Measurements from ENCODE around the gene MEP1A. TPM values are rescaled to one million over a fixed set of nuclear protein-coding genes. Genes with fewer than 3 reads are reported as not detected.

The MEP1A gene
- total RNA-seq, 1 experiment from 2014 or later: not detected

DNA sequence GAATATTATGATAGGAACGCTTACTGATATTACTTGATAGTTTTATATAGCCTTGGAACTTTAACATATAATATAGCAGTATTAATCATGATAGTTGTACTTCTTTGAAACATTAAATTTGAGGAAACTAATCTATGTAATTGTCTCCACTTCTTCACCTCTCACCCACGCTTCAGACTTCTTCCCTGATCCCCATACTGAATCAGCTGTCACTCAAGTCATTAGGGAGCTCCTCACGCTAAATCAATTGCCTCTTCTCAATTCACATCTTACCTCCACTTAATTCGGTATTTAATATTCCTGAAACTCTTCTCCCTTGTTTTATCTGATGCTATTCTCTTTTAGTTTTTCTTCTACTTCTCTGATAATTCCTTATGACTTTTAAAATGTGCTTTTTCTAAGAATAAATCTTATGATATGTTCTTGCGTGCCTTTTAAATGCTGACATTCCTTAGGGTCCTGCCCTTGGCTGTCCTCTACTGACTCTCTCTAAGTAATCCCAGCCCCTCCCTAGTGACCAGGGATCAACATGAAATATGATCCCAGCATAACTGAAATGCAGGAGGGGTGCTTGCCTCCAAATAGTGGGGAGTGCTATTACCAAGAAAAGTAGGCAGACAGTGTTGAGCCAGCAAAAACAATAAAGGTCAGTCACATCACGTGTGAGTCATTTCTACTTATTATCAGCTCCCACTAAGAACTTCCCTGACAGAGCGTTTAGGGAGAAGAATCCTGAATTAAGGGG lies 36.5 kb upstream of the MEP1A start:
- Histone ChIP-seq H3K9me2 (replicated peaks; ENCODE audit: low read length) (no peaks in the 10 kb centered on the region), H4K20me1 (ENCODE audit: low read length) (no peaks in the 10 kb centered on the region), H3K79me2 (ENCODE audit: low read length) (no peaks in the 10 kb centered on the region), H3K4me3 (ENCODE audit: low read length) (no peak overlapping the region), H3K4me1 (ENCODE audit: insufficient read depth, low read length) (peaks cover 8% of the 10 kb centered on the region), H3K36me3 (ENCODE audit: low read depth, low read length) (no peaks in the 10 kb centered on the region), H3K9me3 (ENCODE audit: low read length) (no peaks in the 10 kb centered on the region), H3K27me3 (ENCODE audit: low read length) (no peaks in the 10 kb centered on the region), H3K27ac (ENCODE audit: low read length) (no peak overlapping the region), H3K4me2 (ENCODE audit: low read length) (no peak overlapping the region), H3K9ac (ENCODE audit: low read length) (no peak overlapping the region), H2AFZ (ENCODE audit: low read length) (no peak overlapping the region), H3F3A (ENCODE audit: low read length, unreplicated experiment) (no peaks in the 10 kb centered on the region)
- ChIA-PET POLR2A (ENCODE audit: unreplicated experiment) (no interaction called here), CTCF (no interaction called here)
- DNase-seq: peak; percentile 12
- no TSS peak for BruUV-seq (replicated peaks)
- ATAC-seq: peak; percentile 35; the same call in 1 of the 2 replicates
- TF ChIP-seq EZH2 (IDR thresholded peaks at IDR 0.05; ENCODE audit: low read length, unreplicated experiment) (no peak), EZH2phosphoT487 (IDR thresholded peaks at IDR 0.05; ENCODE audit: borderline replicate concordance, low read length) (no peak)
- TF ChIP-seq, protein P1, sequence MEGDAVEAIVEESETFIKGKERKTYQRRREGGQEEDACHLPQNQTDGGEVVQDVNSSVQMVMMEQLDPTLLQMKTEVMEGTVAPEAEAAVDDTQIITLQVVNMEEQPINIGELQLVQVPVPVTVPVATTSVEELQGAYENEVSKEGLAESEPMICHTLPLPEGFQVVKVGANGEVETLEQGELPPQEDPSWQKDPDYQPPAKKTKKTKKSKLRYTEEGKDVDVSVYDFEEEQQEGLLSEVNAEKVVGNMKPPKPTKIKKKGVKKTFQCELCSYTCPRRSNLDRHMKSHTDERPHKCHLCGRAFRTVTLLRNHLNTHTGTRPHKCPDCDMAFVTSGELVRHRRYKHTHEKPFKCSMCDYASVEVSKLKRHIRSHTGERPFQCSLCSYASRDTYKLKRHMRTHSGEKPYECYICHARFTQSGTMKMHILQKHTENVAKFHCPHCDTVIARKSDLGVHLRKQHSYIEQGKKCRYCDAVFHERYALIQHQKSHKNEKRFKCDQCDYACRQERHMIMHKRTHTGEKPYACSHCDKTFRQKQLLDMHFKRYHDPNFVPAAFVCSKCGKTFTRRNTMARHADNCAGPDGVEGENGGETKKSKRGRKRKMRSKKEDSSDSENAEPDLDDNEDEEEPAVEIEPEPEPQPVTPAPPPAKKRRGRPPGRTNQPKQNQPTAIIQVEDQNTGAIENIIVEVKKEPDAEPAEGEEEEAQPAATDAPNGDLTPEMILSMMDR (conservative IDR thresholded peaks at IDR 0.05; ENCODE audit: low read depth, low read length): no peak
- intact Hi-C loops (cut with micrococcal nuclease): no loop called here

GRCh38 chr6:46757214-46757596 lies 36.0 kb upstream of the MEP1A start:
- ATAC-seq (peak; percentile 13; the same call in 1 of the 2 replicates), DNase-seq (no peak)
- ChIA-PET CTCF (no interaction called here), POLR2A (ENCODE audit: unreplicated experiment) (no interaction called here)
- Histone ChIP-seq H3K79me2 (ENCODE audit: low read length) (no peaks in the 10 kb centered on the region), H3K9me3 (ENCODE audit: low read length) (no peaks in the 10 kb centered on the region), H2AFZ (ENCODE audit: low read length) (no peak overlapping the region), H3K27ac (ENCODE audit: low read length) (no peak overlapping the region), H3K4me2 (ENCODE audit: low read length) (no peak overlapping the region), H3K4me1 (ENCODE audit: insufficient read depth, low read length) (peaks cover 8% of the 10 kb centered on the region), H3K27me3 (ENCODE audit: low read length) (no peaks in the 10 kb centered on the region), H3K9ac (ENCODE audit: low read length) (no peak overlapping the region), H3K4me3 (ENCODE audit: low read length) (no peak overlapping the region), H3K36me3 (ENCODE audit: low read depth, low read length) (no peaks in the 10 kb centered on the region), H3K9me2 (replicated peaks; ENCODE audit: low read length) (no peaks in the 10 kb centered on the region), H3F3A (ENCODE audit: low read length, unreplicated experiment) (no peaks in the 10 kb centered on the region), H4K20me1 (ENCODE audit: low read length) (no peaks in the 10 kb centered on the region)
- BruUV-seq (replicated peaks): no TSS peak
- TF ChIP-seq EZH2phosphoT487 (IDR thresholded peaks at IDR 0.05; ENCODE audit: borderline replicate concordance, low read length) (no peak), EZH2 (IDR thresholded peaks at IDR 0.05; ENCODE audit: low read length, unreplicated experiment) (no peak)
- TF ChIP-seq, protein P1 (conservative IDR thresholded peaks at IDR 0.05; ENCODE audit: low read depth, low read length): no peak
- intact Hi-C loops (cut with micrococcal nuclease): no loop called here

DNA sequence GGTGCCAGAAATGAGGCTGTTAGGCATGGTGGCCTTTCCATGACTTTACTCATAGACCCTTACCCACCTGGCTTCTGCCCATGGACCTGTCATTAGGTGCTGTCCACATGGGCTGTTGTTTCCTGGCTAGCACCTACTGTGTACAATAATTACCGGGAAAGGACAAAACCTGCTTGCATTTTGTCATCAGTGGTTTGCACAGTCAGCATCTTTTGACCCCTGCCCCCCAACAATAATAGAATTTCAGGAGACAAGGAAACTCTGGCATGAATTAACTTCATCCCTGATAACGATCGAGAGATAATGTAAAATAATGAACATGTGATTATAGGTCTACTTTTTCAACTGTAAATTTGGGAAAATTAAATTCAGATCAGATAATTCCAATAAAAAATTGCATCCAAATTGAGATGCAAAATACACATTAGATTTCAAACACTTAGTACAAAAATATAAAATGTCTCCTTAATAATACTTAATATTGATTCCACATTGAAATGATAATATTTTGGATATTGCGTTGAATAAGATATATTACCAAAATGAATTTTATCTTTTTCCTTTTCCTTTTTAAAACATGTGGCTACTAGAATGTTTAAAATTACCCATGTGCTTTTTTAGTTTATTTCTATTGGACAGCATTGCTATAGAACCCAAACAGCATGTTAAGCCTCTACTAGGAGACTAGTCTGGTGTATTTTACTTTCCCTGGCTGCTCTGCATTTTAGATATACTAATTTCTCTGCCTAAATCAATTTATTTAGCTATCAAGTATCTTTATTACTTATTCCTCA lies 34.0 kb upstream of the MEP1A start:
- Histone ChIP-seq H3K36me3 (ENCODE audit: low read depth, low read length) (no peaks in the 10 kb centered on the region), H3K27ac (ENCODE audit: low read length) (no peak overlapping the region), H3K9me2 (replicated peaks; ENCODE audit: low read length) (no peaks in the 10 kb centered on the region), H2AFZ (ENCODE audit: low read length) (no peak overlapping the region), H3K9me3 (ENCODE audit: low read length) (no peaks in the 10 kb centered on the region), H3K4me2 (ENCODE audit: low read length) (no peak overlapping the region), H3K4me3 (ENCODE audit: low read length) (no peak overlapping the region), H3K4me1 (ENCODE audit: insufficient read depth, low read length) (peaks cover 8% of the 10 kb centered on the region), H4K20me1 (ENCODE audit: low read length) (no peaks in the 10 kb centered on the region), H3K27me3 (ENCODE audit: low read length) (no peaks in the 10 kb centered on the region), H3K79me2 (ENCODE audit: low read length) (no peaks in the 10 kb centered on the region), H3F3A (ENCODE audit: low read length, unreplicated experiment) (no peaks in the 10 kb centered on the region), H3K9ac (ENCODE audit: low read length) (no peak overlapping the region)
- DNase-seq (no peak), ATAC-seq (no peak)
- ChIA-PET CTCF (no interaction called here), POLR2A (ENCODE audit: unreplicated experiment) (no interaction called here)
- BruUV-seq (replicated peaks): no TSS peak
- TF ChIP-seq EZH2 (IDR thresholded peaks at IDR 0.05; ENCODE audit: low read length, unreplicated experiment) (no peak), EZH2phosphoT487 (IDR thresholded peaks at IDR 0.05; ENCODE audit: borderline replicate concordance, low read length) (no peak)
- TF ChIP-seq, protein P1 (conservative IDR thresholded peaks at IDR 0.05; ENCODE audit: low read depth, low read length): no peak
- intact Hi-C loops (cut with micrococcal nuclease): no loop called here

All from PC-3 (cell line).